GM18511 (cell line): Measurements from ENCODE around the gene GBP7.
"Not testable (repeated sequence)": the region's sequence is repeated elsewhere in the genome, so short reads cannot be mapped to it uniquely, and the experiment has no call there.

Source experiments
- ATAC-seq: cut with Tn5 transposase; IDR thresholded peaks from one replicate; pipeline ENCODE4 v1.9.1; 2021; ENCODE audit warnings: mild to moderate bottlenecking, moderate library complexity; ENCODE audit not compliant: unreplicated experiment

The GBP7 gene

GRCh38 chr1:89170170-89171066 is 5.4 kb downstream of the GBP7 start:
- no peak for ATAC-seq

GRCh38 chr1:89169166-89169565 is 6.6 kb downstream of the GBP7 start:
- no peak for ATAC-seq

- no peak for ATAC-seq
These were observed 8.1 kb downstream of the GBP7 start for GRCh38 chr1:89167590-89168230.

- ATAC-seq = no peak
These were observed 9.1 kb downstream of the GBP7 start for GRCh38 chr1:89166705-89167104.

GRCh38 chr1:89165811-89166210 is 10.0 kb downstream of the GBP7 start:
- no peak for ATAC-seq

GRCh38 chr1:89151047-89151446 is 24.8 kb downstream of the GBP7 start:
- ATAC-seq = no peak

GRCh38 chr1:89149976-89150375 is 25.8 kb downstream of the GBP7 start:
- no peak for ATAC-seq

GRCh38 chr1:89149229-89149628 is 26.6 kb downstream of the GBP7 start:
- ATAC-seq = no peak

GRCh38 chr1:89147678-89148658 is 27.8 kb downstream of the GBP7 start:
- ATAC-seq = no peak

- ATAC-seq = no peak
These were observed 29.1 kb downstream of the GBP7 start for GRCh38 chr1:89146721-89147120.

GRCh38 chr1:89143484-89143883 is 32.3 kb downstream of the GBP7 start:
- ATAC-seq = no peak

GRCh38 chr1:89142160-89142559 is 33.6 kb downstream of the GBP7 start:
- ATAC-seq = no peak

GRCh38 chr1:89133747-89134146 is 42.1 kb downstream of the GBP7 start:
- ATAC-seq = no peak

- ATAC-seq = no peak
These were observed 45.1 kb downstream of the GBP7 start for GRCh38 chr1:89130716-89131115.

GRCh38 chr1:89129911-89130310 is 45.9 kb downstream of the GBP7 start:
- no peak for ATAC-seq

GRCh38 chr1:89128003-89128458 is 47.8 kb downstream of the GBP7 start:
- ATAC-seq = not testable (repeated sequence)

- not testable (repeated sequence) for ATAC-seq
These were observed 48.9 kb downstream of the GBP7 start for GRCh38 chr1:89126602-89127565.

- peak; percentile 87 for ATAC-seq
These were observed 49.8 kb downstream of the GBP7 start, which contains the start of gene GBP2 for GRCh38 chr1:89125913-89126580. TSS of gene GBP2 (minus strand) at chr1:89126114. CDS start at chr1:89121966, 4,148 bp downstream.

- ATAC-seq = peak; percentile 39
These were observed 50.4 kb downstream of the GBP7 start for GRCh38 chr1:89125240-89125912.
